Activated CD8-positive, alpha-beta memory T cell treated with anti-CD3 and anti-CD28 coated beads for 48 hours (primary cell): ENCODE data around the gene IDH3A.
A peak's percentile ranks its signal among the peaks of the same experiment; 100 is the strongest.

Experiments
- DNase-seq, 3 experiments: peaks; one replicate each; pipeline ENCODE4 v3.0.0-alpha.2; 2020; ENCODE audit warnings: low read depth in 2 of 3, low spot score in 2 of 3

Gene IDH3A

GRCh38 chr15:78164010-78164409 is 14.8 kb downstream of the IDH3A start:
- no peak for DNase-seq

GRCh38 chr15:78167227-78167888 is 18.2 kb downstream of the IDH3A start:
- no peak for DNase-seq

DNA sequence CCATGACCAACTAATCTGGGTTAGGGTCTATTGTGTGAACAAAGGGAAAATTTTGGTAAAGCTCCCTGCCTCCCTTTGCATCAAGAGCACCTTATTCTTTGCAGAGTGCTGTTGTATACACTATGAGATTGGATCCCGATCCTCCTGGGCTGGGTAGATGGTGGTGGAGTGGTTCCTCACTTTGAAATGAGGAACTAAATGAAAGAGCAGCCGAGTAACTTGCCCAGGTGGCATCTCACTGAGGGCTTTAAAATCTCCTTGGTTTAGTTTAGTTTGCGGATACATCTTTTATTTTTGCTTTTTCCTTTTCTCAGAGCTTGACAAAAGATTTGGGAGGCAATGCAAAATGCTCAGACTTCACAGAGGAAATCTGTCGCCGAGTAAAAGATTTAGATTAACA is 19.4 kb downstream of the IDH3A start:
- DNase-seq, result no peak

DNA sequence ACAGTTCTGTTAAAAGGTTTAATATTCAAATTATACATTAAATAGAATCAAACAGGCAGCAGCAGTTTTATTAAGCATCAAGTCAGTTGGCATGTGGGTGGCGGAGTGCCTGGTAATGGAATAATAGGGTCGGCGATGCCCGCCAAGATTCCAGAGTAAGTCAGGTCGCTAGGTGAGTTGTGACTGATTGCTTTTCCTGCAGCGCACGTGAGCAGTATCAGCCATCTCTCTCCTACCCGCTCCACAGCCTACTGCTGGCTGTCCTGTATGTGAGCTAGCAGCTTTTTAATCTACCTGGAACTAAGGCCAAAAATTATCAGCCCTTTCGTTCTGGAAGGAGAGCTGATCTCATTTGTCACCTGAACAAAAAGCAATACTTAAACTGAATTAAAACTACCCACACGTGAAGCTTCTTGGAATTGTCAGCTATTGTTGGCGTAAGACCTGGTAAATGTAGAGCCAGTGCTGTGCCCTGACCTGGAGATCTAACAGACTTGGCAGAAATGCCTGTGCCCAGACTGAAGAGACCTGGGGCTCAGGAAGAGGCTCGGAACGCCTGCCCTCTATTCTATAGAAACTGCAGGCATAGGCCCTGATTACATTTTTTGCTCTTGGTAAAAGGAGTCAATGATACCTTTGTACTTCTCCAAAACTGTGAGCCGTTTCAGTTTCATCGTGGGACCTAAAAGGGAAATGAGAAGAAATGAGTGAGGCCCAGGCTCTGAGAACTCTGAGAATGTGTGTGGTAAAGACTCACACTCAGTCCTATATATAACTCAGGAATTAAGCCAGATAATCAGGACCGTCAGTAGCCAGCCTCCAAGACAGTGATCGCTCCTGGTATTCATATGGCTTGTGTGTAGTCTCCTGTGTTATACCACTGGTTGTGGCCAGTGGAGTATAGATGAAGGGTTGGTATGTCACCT is 21.9 kb downstream of the IDH3A start:
- DNase-seq, result no peak

DNA sequence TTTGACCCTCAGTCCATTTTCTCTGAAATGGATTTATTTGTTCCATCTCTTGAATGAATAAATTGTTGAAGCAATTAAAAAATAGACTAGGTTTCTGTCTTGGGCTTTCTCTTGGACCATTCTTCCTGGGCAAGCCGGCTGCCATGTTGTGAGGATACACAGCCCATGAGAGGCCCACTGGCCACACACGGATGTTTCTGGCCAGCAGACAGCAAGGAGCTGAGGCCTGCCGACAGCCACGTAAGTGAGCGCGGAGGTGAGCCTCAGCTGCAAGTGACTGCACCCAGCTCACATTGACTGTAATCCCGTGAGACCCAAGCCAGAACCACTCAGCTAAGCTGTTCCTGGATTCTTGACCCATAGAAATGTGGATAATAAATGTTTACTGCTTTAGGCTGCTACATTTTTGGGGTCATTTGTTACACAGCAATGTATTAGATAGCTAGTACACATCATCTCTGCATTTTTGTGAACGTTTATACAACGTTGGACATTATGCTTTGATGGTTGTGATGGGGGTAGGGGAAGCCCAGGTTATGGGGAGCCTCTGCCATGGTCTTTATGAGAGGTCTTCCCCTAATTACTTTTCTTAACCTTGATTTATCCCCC is 22.8 kb downstream of the IDH3A start:
- no peak for DNase-seq

- DNase-seq, result no peak
These were observed 25.2 kb downstream of the IDH3A start for GRCh38 chr15:78174401-78174800.

DNA sequence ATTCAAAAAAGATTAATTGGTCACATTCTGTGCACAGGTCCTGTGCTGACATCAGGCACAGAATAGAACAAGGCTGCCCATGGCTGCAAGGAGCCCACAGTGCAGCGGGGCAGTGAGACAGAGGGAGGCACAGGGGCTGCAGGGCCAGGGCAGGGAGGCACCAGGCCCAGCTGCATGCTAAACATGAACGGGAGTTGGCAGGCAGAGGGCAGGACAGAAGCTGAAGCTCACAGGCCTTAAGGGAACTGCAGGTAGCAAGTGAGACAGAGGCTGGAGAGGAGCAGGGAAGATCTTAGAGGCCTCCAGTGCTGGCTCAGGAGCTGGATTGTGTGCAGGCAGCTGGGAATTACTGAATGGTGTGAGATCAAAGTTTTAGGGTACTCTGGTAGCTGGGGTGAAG is 26.2 kb downstream of the IDH3A start:
- DNase-seq, result no peak

GRCh38 chr15:78177447-78177873 is 28.3 kb downstream of the IDH3A start:
- DNase-seq, result no peak

DNA sequence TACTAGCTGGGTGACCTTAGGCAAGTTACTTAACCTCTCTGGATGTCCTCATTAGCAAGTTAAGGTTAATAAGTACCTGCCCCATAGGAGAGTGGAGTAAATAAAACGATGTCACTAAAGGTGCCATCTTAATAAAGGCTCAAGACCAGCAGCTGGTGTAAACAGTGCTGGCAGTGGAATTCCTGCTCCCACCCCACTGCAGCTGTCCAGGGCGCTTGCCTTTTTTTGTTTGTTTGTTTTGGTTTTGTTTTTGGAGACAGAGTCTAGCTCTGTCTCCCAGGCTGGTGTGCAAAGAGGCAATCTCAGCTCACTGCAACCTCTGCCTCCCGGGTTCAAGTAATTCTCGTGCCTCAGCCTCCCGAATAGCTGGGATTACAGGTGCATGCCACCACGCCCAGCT is 28.9 kb downstream of the IDH3A start:
- no peak for DNase-seq

DNA sequence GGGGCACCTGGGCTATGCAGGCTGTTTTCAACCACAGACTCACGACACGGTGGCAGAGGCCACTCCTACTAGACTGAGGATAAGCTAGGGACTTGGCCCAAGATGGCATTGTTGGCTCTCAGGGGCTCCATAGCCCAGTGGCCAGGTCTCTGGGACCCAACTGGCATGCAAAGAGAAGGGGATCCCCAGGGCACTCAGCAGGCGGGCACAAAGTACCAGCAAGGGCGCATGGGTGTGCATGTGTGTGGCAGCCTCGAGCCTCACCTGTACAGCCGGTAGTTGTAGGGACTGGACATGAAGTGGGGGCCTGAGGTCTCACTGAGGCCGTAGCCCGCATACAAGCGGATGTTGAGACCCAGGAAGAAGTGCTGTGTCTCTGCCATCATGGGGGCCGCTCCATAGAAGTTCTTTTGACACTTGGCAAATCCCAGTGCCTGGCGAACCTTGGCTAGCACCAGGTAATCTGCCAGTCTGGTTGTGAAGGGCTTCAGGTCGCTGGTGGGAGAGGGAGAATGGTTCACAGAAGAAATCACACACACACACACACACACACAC is 30.2 kb downstream of the IDH3A start:
- DNase-seq, result no peak

DNA sequence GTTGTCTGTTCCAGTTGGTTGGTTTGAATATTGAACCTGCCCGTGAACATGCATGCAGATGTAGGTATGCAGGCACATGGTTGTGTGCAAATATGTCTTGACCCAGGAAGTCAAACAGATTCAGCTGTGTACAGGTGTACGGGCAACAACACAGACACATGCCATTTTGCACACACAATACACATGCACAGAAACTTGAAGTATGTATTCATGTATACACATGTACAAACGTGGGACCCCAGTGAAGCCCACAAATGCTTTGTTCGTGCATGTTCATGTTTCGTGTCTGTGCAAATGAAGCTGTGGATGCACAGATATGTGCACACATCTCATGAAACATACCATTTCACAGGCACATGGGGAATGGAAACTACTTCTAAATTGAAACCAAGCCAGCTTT is 30.7 kb downstream of the IDH3A start:
- DNase-seq, result no peak

- DNase-seq, result no peak
These were observed 33.2 kb downstream of the IDH3A start for GRCh38 chr15:78182336-78182700.

GRCh38 chr15:78182821-78183220 is 33.7 kb downstream of the IDH3A start:
- DNase-seq, result no peak

GRCh38 chr15:78192826-78193594 is 43.8 kb downstream of the IDH3A start:
- no peak for DNase-seq

GRCh38 chr15:78193731-78194567 is 44.8 kb downstream of the IDH3A start:
- no peak for DNase-seq

DNA sequence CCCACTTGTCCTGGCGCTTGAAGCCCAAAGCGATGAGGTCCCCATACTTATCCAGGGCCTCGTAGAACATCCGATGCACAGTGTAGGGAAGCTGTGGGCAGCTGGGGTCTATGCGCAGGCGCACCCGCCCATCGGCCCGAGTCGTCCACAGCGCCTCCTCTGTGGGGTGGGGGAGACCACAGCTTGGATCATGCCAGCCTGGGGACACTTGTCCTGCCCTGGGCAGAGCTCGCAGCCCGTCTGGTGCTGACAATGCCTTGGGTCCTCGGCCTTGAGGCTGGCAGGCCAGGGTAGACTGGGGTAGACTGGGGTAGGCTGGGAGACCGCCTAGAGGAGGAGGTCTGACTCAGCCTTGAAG is 45.4 kb downstream of the IDH3A start:
- no peak for DNase-seq

- peak in 2 of 3 experiments; percentile 9 for DNase-seq
These were observed 46.6 kb downstream of the IDH3A start for GRCh38 chr15:78195735-78196201.

DNA sequence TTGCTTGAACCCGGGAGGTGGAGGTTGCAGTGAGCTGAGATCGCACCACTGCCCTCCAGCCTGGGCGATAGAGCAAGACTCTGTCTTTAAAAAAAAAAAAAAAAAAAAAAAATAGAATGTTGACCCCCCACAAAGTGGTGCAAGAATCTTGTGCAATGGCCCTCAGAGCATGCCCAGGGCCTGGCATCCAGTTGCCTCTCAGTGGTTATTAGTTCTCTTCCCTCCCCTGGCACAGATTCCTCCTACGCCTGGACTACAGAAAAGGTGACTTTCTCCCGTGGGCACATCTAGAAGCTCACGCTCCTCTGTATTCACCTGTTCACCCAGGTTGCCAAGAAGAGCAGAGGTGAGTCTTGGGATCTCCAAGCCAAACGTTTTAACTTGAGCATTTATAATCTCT is 48.5 kb downstream of the IDH3A start:
- no peak for DNase-seq

DNA sequence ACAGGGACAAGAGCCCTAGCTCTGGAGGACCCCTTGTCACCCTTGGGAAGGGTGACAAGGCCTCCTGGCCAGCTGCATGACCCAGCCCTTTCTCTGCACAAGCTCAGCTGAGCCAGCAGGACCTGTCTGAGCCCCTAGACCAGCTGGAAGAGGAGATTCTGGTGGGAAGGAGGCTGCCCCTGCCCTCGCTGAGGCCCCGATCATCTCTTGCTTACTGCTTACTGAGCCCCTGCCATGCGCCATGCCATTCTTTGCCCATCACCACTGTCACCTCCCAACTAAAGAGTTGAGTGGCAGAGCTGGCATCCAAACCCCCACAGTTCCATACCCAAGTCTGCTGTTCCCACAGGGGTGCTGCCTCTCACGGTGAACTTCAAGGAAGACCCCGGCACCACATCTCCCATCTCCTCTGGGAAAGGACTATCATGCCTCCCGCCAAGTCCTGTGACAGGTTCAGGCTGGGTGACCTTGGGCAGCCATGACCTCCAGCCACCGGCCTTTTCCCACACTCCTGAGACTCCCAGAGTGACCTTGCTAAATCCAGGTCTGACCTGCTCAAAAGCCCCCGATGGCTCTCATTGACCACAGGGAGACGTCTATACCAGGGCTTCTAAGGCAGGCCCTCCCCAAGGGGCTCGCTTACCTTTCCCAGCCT is 51.2 kb downstream of the IDH3A start:
- no peak for DNase-seq
